Liver (tissue), 9 donors: ENCODE measurements around the gene EFNA3. TPM values are rescaled to one million over a fixed set of nuclear protein-coding genes. Genes with fewer than 3 reads are reported as not detected.
A peak's percentile ranks its signal among the peaks of the same experiment; 100 is the strongest.

Experiments
- DNase-seq: peaks from one replicate; pipeline ENCODE4 v3.0.0-alpha.2; 2017; ENCODE audit warnings: low spot score
- H3K27ac ChIP-seq, 2 donors: one replicate each; pipeline ENCODE4 v1.7.0; 2013; ENCODE audit warnings: inconsistent platforms in 2 of 2, low read length in 2 of 2, control low read depth in 1 of 2, low read depth in 1 of 2, mild to moderate bottlenecking in 1 of 2
- H3K27me3 ChIP-seq, 4 donors: one replicate each; pipeline versions ENCODE4 v1.6.1 to v1.7.0; 2013; ENCODE audit warnings: low read length in 3 of 4, inconsistent platforms in 1 of 4, mild to moderate bottlenecking in 1 of 4, moderate library complexity in 1 of 4; ENCODE audit not compliant: control insufficient read depth in 4 of 4, insufficient read depth in 4 of 4
- H3K36me3 ChIP-seq, 4 donors: one replicate each; pipeline versions ENCODE4 v1.6.1 to v1.7.0; 2013; ENCODE audit warnings: low read length in 3 of 4, mild to moderate bottlenecking in 3 of 4, low read depth in 1 of 4, moderate library complexity in 1 of 4; ENCODE audit not compliant: control insufficient read depth in 4 of 4, insufficient read depth in 3 of 4
- H3K4me1 ChIP-seq, 4 donors: one replicate each; pipeline versions ENCODE4 v1.6.1 to v1.7.0; 2013; ENCODE audit warnings: low read length in 3 of 4, mild to moderate bottlenecking in 3 of 4, moderate library complexity in 1 of 4; ENCODE audit not compliant: control insufficient read depth in 4 of 4, insufficient read depth in 4 of 4
- H3K4me3 ChIP-seq, 3 donors: one replicate each; pipeline versions ENCODE4 v1.6.1 to v1.7.0; 2013; ENCODE audit warnings: low read length in 3 of 3, control low read depth in 1 of 3, low read depth in 1 of 3, mild to moderate bottlenecking in 1 of 3
- H3K9ac ChIP-seq, 2 donors: one replicate each; pipeline ENCODE4 v1.7.0; 2013; ENCODE audit warnings: low read length in 2 of 2, mild to moderate bottlenecking in 2 of 2, moderate library complexity in 2 of 2, control low read depth in 1 of 2, low read depth in 1 of 2
- H3K9me3 ChIP-seq, 4 donors: one replicate each; pipeline versions ENCODE4 v1.6.1 to v1.7.0; 2013; ENCODE audit warnings: low read length in 3 of 4; ENCODE audit not compliant: control insufficient read depth in 4 of 4
- EGR1 ChIP-seq, 2 donors: IDR thresholded peaks; 2 replicates each; pipeline ENCODE4 v1.6.1; 2016 to 2018; ENCODE audit warnings: antibody characterized with exemption in 2 of 2, low read depth in 2 of 2
- FOXA1 ChIP-seq: IDR thresholded peaks from 2 replicates; pipeline ENCODE4 v1.6.1; 2016; ENCODE audit warnings: antibody characterized with exemption
- FOXA2 ChIP-seq: IDR thresholded peaks from 2 replicates; pipeline ENCODE4 v1.6.1; 2016; ENCODE audit warnings: antibody characterized with exemption
- GABPA ChIP-seq, 2 donors: IDR thresholded peaks in 1 of 2; conservative IDR thresholded peaks in 1 of 2; 2 replicates each; pipeline ENCODE4 v1.6.1; 2016; ENCODE audit warnings: antibody characterized with exemption in 2 of 2, mild to moderate bottlenecking in 1 of 2, moderate library complexity in 1 of 2
- HNF4A ChIP-seq, 2 donors: conservative IDR thresholded peaks; 2 replicates each; pipeline ENCODE4 v1.6.1; 2016; ENCODE audit warnings: antibody characterized with exemption in 2 of 2, mild to moderate bottlenecking in 2 of 2
- HNF4G ChIP-seq: IDR thresholded peaks from 2 replicates; pipeline ENCODE4 v1.6.1; 2016; ENCODE audit warnings: antibody characterized with exemption
- JUND ChIP-seq, 2 donors: IDR thresholded peaks; 2 replicates each; pipeline ENCODE4 v1.6.1; 2016; ENCODE audit warnings: antibody characterized with exemption in 2 of 2
- NR2F2 ChIP-seq: IDR thresholded peaks from 2 replicates; pipeline ENCODE4 v1.6.1; 2016; ENCODE audit warnings: antibody characterized with exemption
- RAD21 ChIP-seq, 2 donors: IDR thresholded peaks; 2 replicates each; pipeline ENCODE4 v1.6.1; 2016; ENCODE audit warnings: antibody characterized with exemption in 2 of 2, mild to moderate bottlenecking in 2 of 2
- RXRA ChIP-seq, 2 donors: IDR thresholded peaks; 2 replicates each; pipeline ENCODE4 v1.6.1; 2017 to 2018; ENCODE audit warnings: antibody characterized with exemption in 2 of 2, mild to moderate bottlenecking in 1 of 2
- SP1 ChIP-seq: IDR thresholded peaks from 2 replicates; pipeline ENCODE4 v1.6.1; 2018; ENCODE audit warnings: antibody characterized with exemption, mild to moderate bottlenecking
- TAF1 ChIP-seq: conservative IDR thresholded peaks from 2 replicates; pipeline ENCODE4 v1.6.1; 2016; ENCODE audit warnings: antibody characterized with exemption, mild to moderate bottlenecking
- YY1 ChIP-seq: IDR thresholded peaks from 2 replicates; pipeline ENCODE4 v1.6.1; 2016; ENCODE audit warnings: antibody characterized with exemption, mild to moderate bottlenecking
- WGBS: extraction: QIAGEN DNeasy Blood & Tissue Kit; methylation state at CpG from one replicate; pipeline ENCODE4 v1.1.7; 2013; 5-methylcytosine and 5-hydroxymethylcytosine counted together
- polyA plus RNA-seq, 2 donors: library from polyadenylated mRNA; stranded (reverse) in 1 of 2; unstranded in 1 of 2; fragments of 200-250 nt in 1 of 2; fragments of >200 nt in 1 of 2; fragmentation: Nextera tagmentation in 1 of 2; extraction: Ambion mirVana in 1 of 2; gene quantifications; one replicate each; pipeline versions ENCODE4 v1.2.1 to v1.2.3, GENCODE V29; 2013 to 2015
- total RNA-seq, 2 donors: library from RNA; depleted of rRNA; stranded (reverse); fragments of >200 nt; gene quantifications; one replicate each; pipeline ENCODE4 v1.2.3, GENCODE V29; 2014
- TF ChIP-seq, protein P1 (sequence below): IDR thresholded peaks from 2 replicates; pipeline ENCODE4 v1.6.1; 2016; ENCODE audit warnings: antibody characterized with exemption
- TF ChIP-seq, protein P2 (sequence below): IDR thresholded peaks from 2 replicates; pipeline ENCODE4 v1.6.1; 2016; ENCODE audit warnings: antibody characterized with exemption, mild to moderate bottlenecking
- TF ChIP-seq, protein P3 (sequence below): IDR thresholded peaks from 2 replicates; pipeline ENCODE4 v1.6.1; 2016; ENCODE audit warnings: antibody characterized with exemption
- TF ChIP-seq, protein P4 (sequence below): fragments of 150-350 bp; IDR thresholded peaks from 2 replicates; pipeline ENCODE4 v1.5.1; 2017; ENCODE audit warnings: improper control_type of control experiment, low read depth, low read length; ENCODE audit not compliant: missing input control
- TF ChIP-seq, protein P5 (sequence below): IDR thresholded peaks from 2 replicates; pipeline ENCODE4 v1.6.1; 2016; ENCODE audit warnings: antibody characterized with exemption
- donor health status: healthy.
- donor health status: healthy.
- donor health status: healthy.
- donor health status: healthy.
- donor health status: healthy.

EFNA3 gene
- total and polyA plus RNA-seq, 4 donors: 0.47 to 3.7 (median 1.1) TPM

DNA sequence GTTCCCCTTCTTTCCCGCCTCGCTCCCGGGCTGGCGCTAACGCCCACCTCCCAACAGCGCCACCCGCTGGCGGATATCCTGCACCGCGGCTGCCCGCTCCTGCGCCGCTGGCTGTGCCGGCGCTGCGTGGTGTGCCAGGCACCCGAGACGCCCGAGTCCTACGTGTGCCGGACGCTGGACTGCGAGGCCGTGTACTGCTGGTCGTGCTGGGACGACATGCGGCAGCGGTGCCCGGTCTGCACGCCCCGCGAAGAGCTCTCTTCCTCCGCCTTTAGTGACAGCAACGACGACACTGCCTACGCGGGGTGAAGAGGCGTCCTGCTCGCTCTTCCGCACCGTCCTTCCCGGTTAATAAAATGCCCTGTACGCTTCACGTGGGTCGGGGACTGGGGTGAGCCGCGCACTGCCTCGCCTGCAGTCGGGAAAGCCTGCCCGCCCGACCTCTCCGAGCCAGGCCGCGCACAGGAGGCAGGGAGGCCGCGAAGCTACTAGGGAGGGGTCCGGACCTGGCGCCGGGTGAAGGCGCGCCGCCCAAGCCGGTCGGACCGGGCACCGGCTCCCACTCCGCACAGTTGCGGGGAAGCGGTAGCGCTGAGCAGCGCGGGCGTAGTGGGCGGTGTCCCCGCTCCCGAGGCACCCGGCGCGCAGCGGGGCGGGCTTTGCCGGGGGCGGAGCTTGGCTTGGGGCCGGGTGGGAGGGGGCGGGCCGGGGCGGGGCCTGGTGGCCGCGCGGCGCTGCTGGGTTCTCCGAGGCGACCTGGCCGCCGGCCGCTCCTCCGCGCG is 27.9 kb upstream of the EFNA3 start, which contains the start of gene ADAM15:
Gene ADAM15, plus strand, starts transcription at position 757 of the 782 bp plus-strand sequence. CDS start 71 bp downstream, outside the sequence.
- no peaks in the 10 kb centered on the region for H3K9me3 ChIP-seq
- H3K36me3 ChIP-seq: no peaks in the 10 kb centered on the region
- peak within 1 kb of the TSS; percentile 65 to 75 (median 67) for H3K4me3 ChIP-seq
- H3K27ac ChIP-seq: peak within 1 kb of the TSS; percentile 70 to 91
- peak; percentile 93 for DNase-seq
- TF ChIP-seq EGR1 (IDR thresholded peaks at IDR 0.05; ENCODE audit: low read depth in 2 of 2) (no peak), RAD21 (IDR thresholded peaks at IDR 0.05) (peak; percentile 62 to 78), GABPA (IDR thresholded peaks at IDR 0.05 in 1 of 2, conservative IDR thresholded peaks at IDR 0.05 in 1 of 2) (peak in 1 of 2 donors; percentile 25), HNF4G (no peak), SP1 (peak; percentile 47), FOXA2 (no peak), JUND (IDR thresholded peaks at IDR 0.05) (no peak), TAF1 (no peak), YY1 (no peak), RXRA (IDR thresholded peaks at IDR 0.05) (no peak), FOXA1 (no peak), HNF4A (conservative IDR thresholded peaks at IDR 0.05) (no peak), NR2F2 (no peak)
- TF ChIP-seq, protein P1, sequence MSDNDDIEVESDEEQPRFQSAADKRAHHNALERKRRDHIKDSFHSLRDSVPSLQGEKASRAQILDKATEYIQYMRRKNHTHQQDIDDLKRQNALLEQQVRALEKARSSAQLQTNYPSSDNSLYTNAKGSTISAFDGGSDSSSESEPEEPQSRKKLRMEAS: no peak
- TF ChIP-seq, protein P2, sequence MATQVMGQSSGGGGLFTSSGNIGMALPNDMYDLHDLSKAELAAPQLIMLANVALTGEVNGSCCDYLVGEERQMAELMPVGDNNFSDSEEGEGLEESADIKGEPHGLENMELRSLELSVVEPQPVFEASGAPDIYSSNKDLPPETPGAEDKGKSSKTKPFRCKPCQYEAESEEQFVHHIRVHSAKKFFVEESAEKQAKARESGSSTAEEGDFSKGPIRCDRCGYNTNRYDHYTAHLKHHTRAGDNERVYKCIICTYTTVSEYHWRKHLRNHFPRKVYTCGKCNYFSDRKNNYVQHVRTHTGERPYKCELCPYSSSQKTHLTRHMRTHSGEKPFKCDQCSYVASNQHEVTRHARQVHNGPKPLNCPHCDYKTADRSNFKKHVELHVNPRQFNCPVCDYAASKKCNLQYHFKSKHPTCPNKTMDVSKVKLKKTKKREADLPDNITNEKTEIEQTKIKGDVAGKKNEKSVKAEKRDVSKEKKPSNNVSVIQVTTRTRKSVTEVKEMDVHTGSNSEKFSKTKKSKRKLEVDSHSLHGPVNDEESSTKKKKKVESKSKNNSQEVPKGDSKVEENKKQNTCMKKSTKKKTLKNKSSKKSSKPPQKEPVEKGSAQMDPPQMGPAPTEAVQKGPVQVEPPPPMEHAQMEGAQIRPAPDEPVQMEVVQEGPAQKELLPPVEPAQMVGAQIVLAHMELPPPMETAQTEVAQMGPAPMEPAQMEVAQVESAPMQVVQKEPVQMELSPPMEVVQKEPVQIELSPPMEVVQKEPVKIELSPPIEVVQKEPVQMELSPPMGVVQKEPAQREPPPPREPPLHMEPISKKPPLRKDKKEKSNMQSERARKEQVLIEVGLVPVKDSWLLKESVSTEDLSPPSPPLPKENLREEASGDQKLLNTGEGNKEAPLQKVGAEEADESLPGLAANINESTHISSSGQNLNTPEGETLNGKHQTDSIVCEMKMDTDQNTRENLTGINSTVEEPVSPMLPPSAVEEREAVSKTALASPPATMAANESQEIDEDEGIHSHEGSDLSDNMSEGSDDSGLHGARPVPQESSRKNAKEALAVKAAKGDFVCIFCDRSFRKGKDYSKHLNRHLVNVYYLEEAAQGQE: peak; percentile 45
- TF ChIP-seq, protein P3, sequence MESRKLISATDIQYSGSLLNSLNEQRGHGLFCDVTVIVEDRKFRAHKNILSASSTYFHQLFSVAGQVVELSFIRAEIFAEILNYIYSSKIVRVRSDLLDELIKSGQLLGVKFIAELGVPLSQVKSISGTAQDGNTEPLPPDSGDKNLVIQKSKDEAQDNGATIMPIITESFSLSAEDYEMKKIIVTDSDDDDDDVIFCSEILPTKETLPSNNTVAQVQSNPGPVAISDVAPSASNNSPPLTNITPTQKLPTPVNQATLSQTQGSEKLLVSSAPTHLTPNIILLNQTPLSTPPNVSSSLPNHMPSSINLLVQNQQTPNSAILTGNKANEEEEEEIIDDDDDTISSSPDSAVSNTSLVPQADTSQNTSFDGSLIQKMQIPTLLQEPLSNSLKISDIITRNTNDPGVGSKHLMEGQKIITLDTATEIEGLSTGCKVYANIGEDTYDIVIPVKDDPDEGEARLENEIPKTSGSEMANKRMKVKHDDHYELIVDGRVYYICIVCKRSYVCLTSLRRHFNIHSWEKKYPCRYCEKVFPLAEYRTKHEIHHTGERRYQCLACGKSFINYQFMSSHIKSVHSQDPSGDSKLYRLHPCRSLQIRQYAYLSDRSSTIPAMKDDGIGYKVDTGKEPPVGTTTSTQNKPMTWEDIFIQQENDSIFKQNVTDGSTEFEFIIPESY: no peak
- TF ChIP-seq, protein P4, sequence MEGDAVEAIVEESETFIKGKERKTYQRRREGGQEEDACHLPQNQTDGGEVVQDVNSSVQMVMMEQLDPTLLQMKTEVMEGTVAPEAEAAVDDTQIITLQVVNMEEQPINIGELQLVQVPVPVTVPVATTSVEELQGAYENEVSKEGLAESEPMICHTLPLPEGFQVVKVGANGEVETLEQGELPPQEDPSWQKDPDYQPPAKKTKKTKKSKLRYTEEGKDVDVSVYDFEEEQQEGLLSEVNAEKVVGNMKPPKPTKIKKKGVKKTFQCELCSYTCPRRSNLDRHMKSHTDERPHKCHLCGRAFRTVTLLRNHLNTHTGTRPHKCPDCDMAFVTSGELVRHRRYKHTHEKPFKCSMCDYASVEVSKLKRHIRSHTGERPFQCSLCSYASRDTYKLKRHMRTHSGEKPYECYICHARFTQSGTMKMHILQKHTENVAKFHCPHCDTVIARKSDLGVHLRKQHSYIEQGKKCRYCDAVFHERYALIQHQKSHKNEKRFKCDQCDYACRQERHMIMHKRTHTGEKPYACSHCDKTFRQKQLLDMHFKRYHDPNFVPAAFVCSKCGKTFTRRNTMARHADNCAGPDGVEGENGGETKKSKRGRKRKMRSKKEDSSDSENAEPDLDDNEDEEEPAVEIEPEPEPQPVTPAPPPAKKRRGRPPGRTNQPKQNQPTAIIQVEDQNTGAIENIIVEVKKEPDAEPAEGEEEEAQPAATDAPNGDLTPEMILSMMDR: peak; percentile 91
- TF ChIP-seq, protein P5, sequence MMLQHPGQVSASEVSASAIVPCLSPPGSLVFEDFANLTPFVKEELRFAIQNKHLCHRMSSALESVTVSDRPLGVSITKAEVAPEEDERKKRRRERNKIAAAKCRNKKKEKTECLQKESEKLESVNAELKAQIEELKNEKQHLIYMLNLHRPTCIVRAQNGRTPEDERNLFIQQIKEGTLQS: no peak
- under 1% methylated on average over 99 of the region's 99 CpGs for WGBS
- H3K9ac ChIP-seq: peak within 1 kb of the TSS; percentile 46 to 50
- no peaks in the 10 kb centered on the region for H3K27me3 ChIP-seq
- H3K4me1 ChIP-seq: peaks cover 9 to 51% (median 28%) of the 10 kb centered on the region in 4 donors
